Spleen (tissue), 7 donors: ENCODE measurements around the gene ZSCAN21.

ENCODE experiments used
- CTCF ChIP-seq, 11 experiments: fragments of 200-600 bp in 7 of 11; fragments of 450-650 bp in 4 of 11; sonication (generic) in 4 of 11; IDR thresholded peaks in 8 of 11; conservative IDR thresholded peaks in 3 of 11; 1 replicate in 7 of 11; 2 replicates in 4 of 11; pipeline versions ENCODE4 v1.4.0 to v1.8.0; 2016 to 2021; ENCODE audit warnings: antibody characterized with exemption in 11 of 11, inconsistent platforms in 4 of 11, mild to moderate bottlenecking in 1 of 11
- POLR2A ChIP-seq, 3 donors: fragments of 450-650 bp; IDR thresholded peaks; one replicate each; pipeline ENCODE4 v1.5.1; 2017; ENCODE audit warnings: antibody characterized with exemption in 3 of 3, mild to moderate bottlenecking in 1 of 3
- POLR2AphosphoS5 ChIP-seq, 3 donors: sonication (generic); formaldehyde crosslinking; IDR thresholded peaks; one replicate each; pipeline ENCODE4 v1.5.1; 2017; ENCODE audit warnings: antibody characterized with exemption in 3 of 3
- donor health status: DM: no; HTN: no; CAD: no; lungs with moderate emphysema.
- donor health status: DM: no; HTN: no; CAD: no.
- donor health status: DM: no; HTN: no; CAD: no.

GRCh38 chr7:100098913-100099312, 49.3 kb downstream of the ZSCAN21 start:
- TF ChIP-seq POLR2A (IDR thresholded peaks at IDR 0.05) (no peak), CTCF (IDR thresholded peaks at IDR 0.05 in 8 of 11, conservative IDR thresholded peaks at IDR 0.05 in 3 of 11) (no peak), POLR2AphosphoS5 (IDR thresholded peaks at IDR 0.05) (no peak)
